Mesendoderm (in vitro differentiated cells): ENCODE data around the gene GALR2.
A peak's percentile ranks its signal among the peaks of the same experiment; 100 is the strongest.

Experiments used
- DNase-seq: peaks from one replicate; pipeline ENCODE4 v3.0.0; 2013
- H2AK5ac ChIP-seq: 2 replicates; pipeline ENCODE4 v1.6.1; 2013; ENCODE audit warnings: low read length, inconsistent platforms
- H2BK120ac ChIP-seq: 2 replicates; pipeline ENCODE4 v1.6.1; 2013; ENCODE audit warnings: low read depth, mild to moderate bottlenecking, low read length, moderate library complexity, mixed read lengths
- H2BK15ac ChIP-seq: replicated peaks from 2 replicates; pipeline ENCODE4 v1.6.1; 2013; ENCODE audit warnings: low read depth, mild to moderate bottlenecking, moderate library complexity
- H2BK5ac ChIP-seq: 2 replicates; pipeline ENCODE4 v1.6.1; 2013; ENCODE audit warnings: low read length, inconsistent platforms
- H3K18ac ChIP-seq: 2 replicates; pipeline ENCODE4 v1.6.1; 2013; ENCODE audit warnings: mild to moderate bottlenecking, low read length, mixed read lengths
- H3K23ac ChIP-seq: one replicate; pipeline ENCODE4 v1.6.1; 2013; ENCODE audit warnings: low read length
- H3K27ac ChIP-seq: 2 replicates; pipeline ENCODE4 v1.5.1; 2013; ENCODE audit warnings: low read depth, mild to moderate bottlenecking, inconsistent platforms, low read length, moderate library complexity
- H3K27me3 ChIP-seq: 2 replicates; pipeline ENCODE4 v1.6.1; 2013; ENCODE audit warnings: low read length, control low read depth, mild to moderate bottlenecking, inconsistent platforms; ENCODE audit not compliant: insufficient read depth, poor library complexity
- H3K36me3 ChIP-seq: 2 replicates; pipeline ENCODE4 v1.6.1; 2013; ENCODE audit warnings: low read length, inconsistent platforms; ENCODE audit not compliant: control insufficient read depth, insufficient read depth
- H3K4ac ChIP-seq: one replicate; pipeline ENCODE4 v1.6.1; 2013; ENCODE audit warnings: low read depth, mild to moderate bottlenecking, low read length, moderate library complexity
- H3K4me1 ChIP-seq: 2 replicates; pipeline ENCODE4 v1.6.1; 2013; ENCODE audit warnings: low read depth, low read length, inconsistent platforms; ENCODE audit not compliant: control insufficient read depth
- H3K4me2 ChIP-seq: 2 replicates; pipeline ENCODE4 v1.6.1; 2013; ENCODE audit warnings: low read length
- H3K4me3 ChIP-seq: 2 replicates; pipeline ENCODE4 v1.5.1; 2013; ENCODE audit warnings: mild to moderate bottlenecking, low read length
- H3K56ac ChIP-seq: one replicate; pipeline ENCODE4 v1.6.1; 2013; ENCODE audit warnings: low read length
- H3K79me1 ChIP-seq: 2 replicates; pipeline ENCODE4 v1.6.1; 2013; ENCODE audit warnings: low read length, inconsistent platforms
- H3K79me2 ChIP-seq: 2 replicates; pipeline ENCODE4 v1.6.1; 2013; ENCODE audit warnings: mild to moderate bottlenecking, low read length; ENCODE audit not compliant: control insufficient read depth, insufficient read depth
- H3K9ac ChIP-seq: 2 replicates; pipeline ENCODE4 v1.6.1; 2013; ENCODE audit warnings: low read length, inconsistent platforms
- H4K5ac ChIP-seq: one replicate; pipeline ENCODE4 v1.6.1; 2013; ENCODE audit warnings: low read length
- H4K8ac ChIP-seq: one replicate; pipeline ENCODE4 v1.6.1; 2013; ENCODE audit warnings: low read depth, mild to moderate bottlenecking, control low read depth, low read length, moderate library complexity
- WGBS: extraction: QIAGEN DNeasy Blood & Tissue Kit; methylation state at CpG from one replicate; pipeline ENCODE4 v1.1.7; 2013; ENCODE audit warnings: low lambda C conversion rate, missing lambda C conversion rate; ENCODE audit not compliant: insufficient coverage; ENCODE audit errors: extremely low coverage; 5-methylcytosine and 5-hydroxymethylcytosine counted together

GALR2 gene

DNA sequence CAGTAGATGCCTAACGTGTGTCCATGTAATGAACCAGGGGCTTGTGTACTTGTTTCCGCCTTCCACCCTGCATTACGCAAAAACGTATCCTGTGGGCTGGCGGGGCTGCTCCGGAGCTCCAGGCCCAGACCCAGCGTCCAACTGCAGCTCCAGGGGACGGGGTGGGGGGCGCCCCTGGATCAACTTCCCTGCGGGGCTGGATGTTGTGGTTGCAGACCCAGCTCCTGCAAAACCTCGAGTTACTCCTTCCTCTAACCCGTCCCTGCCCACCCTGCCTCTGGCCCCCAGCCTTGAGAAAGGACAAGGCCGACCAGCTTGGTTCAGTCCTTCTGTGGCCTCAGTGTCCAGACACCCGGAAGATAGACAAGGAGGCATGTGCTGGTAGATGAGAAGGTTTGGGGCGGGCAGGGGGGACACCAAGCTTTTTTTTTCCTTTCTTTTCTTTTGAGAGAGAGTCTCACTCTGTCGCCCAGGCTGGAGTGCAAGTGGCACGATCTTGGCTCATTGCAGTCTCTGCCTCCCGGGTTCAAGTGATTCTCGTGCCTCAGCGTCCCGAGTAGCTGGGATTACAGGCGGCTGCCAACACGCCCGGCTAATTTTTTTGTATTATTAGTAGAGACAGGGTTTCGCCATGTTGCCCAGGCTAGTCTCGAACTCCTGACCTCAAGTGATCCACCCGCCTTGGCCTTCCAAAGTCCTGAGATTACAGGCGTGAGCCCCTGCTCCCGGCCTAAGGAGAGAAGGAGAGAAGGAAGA is 29.7 kb downstream of the GALR2 start:
- H2BK120ac ChIP-seq: no peak overlapping the region
- H3K56ac ChIP-seq: peak overlapping the region; percentile 83
- no peak overlapping the region for H2AK5ac ChIP-seq
- no peak overlapping the region for H2BK5ac ChIP-seq
- peaks cover 10% of the 10 kb centered on the region for H3K79me1 ChIP-seq
- peak overlapping the region; percentile 77 for H3K4ac ChIP-seq
- H3K4me1 ChIP-seq: peaks cover 2% of the 10 kb centered on the region
- peak overlapping the region; percentile 20 for H3K18ac ChIP-seq
- H2BK15ac ChIP-seq: no peak overlapping the region
- peak overlapping the region; percentile 21 for H3K27ac ChIP-seq
- peak overlapping the region; percentile 7 for H4K8ac ChIP-seq
- no peak for DNase-seq
- H3K23ac ChIP-seq: no peak overlapping the region
- no peaks in the 10 kb centered on the region for H3K27me3 ChIP-seq
- H3K4me3 ChIP-seq: no peak overlapping the region
- peak overlapping the region; percentile 94 for H4K5ac ChIP-seq
- peaks cover 10% of the 10 kb centered on the region for H3K79me2 ChIP-seq
- H3K4me2 ChIP-seq: no peak overlapping the region
- H3K36me3 ChIP-seq: peaks cover 2% of the 10 kb centered on the region
- peak overlapping the region; percentile 73 for H3K9ac ChIP-seq
- no CpG with 5 or more reads among the region's 29 CpGs for WGBS

DNA sequence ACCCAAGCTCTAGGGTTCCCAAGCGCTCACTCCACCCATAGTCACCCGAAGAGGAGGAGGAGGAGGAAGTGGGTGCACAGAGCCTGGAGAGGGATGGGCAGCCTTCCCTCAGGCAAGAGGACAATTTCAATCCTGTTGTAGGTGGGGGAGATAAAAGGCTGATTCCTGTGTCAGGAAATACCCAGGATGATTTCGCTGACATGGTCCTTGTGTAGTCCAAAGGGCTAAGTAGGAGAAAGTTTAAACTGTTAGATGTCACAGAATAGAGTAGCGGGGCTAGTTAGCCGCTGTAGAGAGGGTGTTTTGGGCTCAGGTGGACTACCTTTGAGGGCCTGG is 30.3 kb downstream of the GALR2 start:
- H3K27ac ChIP-seq: no peak overlapping the region
- H3K36me3 ChIP-seq: peaks cover 2% of the 10 kb centered on the region
- H3K4me2 ChIP-seq: no peak overlapping the region
- no peak overlapping the region for H3K9ac ChIP-seq
- peaks cover 10% of the 10 kb centered on the region for H3K79me2 ChIP-seq
- H3K4me1 ChIP-seq: peaks cover 2% of the 10 kb centered on the region
- no peak for DNase-seq
- no peak overlapping the region for H2BK5ac ChIP-seq
- H2BK120ac ChIP-seq: no peak overlapping the region
- H2BK15ac ChIP-seq: no peak overlapping the region
- WGBS: no CpG with 5 or more reads among the region's 5 CpGs
- H3K56ac ChIP-seq: no peak overlapping the region
- no peak overlapping the region for H4K8ac ChIP-seq
- no peak overlapping the region for H3K23ac ChIP-seq
- H3K4me3 ChIP-seq: no peak overlapping the region
- no peak overlapping the region for H3K18ac ChIP-seq
- no peak overlapping the region for H4K5ac ChIP-seq
- H3K27me3 ChIP-seq: no peaks in the 10 kb centered on the region
- no peak overlapping the region for H2AK5ac ChIP-seq
- no peak overlapping the region for H3K4ac ChIP-seq
- peaks cover 10% of the 10 kb centered on the region for H3K79me1 ChIP-seq

DNA sequence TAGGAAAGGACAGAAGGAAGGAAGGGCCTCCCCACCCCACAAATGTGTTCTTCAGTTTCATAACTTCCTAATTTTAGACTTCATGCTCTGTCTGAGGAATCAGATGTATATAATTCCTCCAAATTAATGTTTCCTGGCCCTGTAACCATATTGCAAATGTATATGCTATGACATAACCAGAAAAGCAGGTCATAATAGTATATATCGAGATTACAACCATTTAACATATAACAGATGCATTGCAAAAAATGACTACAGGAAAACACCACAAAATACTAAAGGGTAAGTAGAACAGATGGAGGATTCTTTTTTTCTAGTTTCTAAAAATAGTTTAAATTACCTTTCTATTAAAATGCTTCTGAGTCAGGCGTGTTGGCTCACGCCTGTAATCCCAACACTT is 32.1 kb downstream of the GALR2 start:
- H3K23ac ChIP-seq: no peak overlapping the region
- H3K4me3 ChIP-seq: no peak overlapping the region
- H4K8ac ChIP-seq: no peak overlapping the region
- no peak overlapping the region for H2AK5ac ChIP-seq
- no peak for DNase-seq
- peaks cover 10% of the 10 kb centered on the region for H3K79me2 ChIP-seq
- H3K27ac ChIP-seq: no peak overlapping the region
- no peak overlapping the region for H3K18ac ChIP-seq
- H3K27me3 ChIP-seq: no peaks in the 10 kb centered on the region
- no CpG with 5 or more reads among the region's 3 CpGs for WGBS
- H2BK120ac ChIP-seq: no peak overlapping the region
- no peak overlapping the region for H3K4ac ChIP-seq
- no peaks in the 10 kb centered on the region for H3K36me3 ChIP-seq
- no peak overlapping the region for H2BK5ac ChIP-seq
- H3K4me2 ChIP-seq: no peak overlapping the region
- no peak overlapping the region for H4K5ac ChIP-seq
- H3K9ac ChIP-seq: no peak overlapping the region
- peaks cover 2% of the 10 kb centered on the region for H3K4me1 ChIP-seq
- H3K56ac ChIP-seq: no peak overlapping the region
- no peak overlapping the region for H2BK15ac ChIP-seq
- peaks cover 10% of the 10 kb centered on the region for H3K79me1 ChIP-seq

DNA sequence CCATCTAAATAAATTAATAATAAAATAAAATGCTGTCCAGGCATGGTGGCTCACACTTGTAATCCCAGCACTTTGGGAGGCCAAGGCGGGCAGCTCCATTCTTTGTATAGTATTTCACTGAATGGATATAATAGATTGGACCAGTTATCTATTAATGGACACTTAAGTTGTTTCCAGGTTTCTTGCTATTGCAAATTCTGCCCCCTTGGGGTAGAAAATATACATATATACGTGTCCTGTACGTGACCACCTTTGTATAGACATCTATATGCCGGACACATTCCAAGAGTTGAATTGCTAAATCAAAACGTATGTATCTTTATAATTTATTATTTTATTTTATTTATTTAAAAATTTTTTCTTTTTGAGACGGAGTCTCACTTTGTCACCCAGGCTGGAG is 32.9 kb downstream of the GALR2 start:
- Histone ChIP-seq H4K5ac (no peak overlapping the region), H3K27me3 (no peaks in the 10 kb centered on the region), H3K9ac (no peak overlapping the region), H3K56ac (no peak overlapping the region), H3K79me1 (peaks cover 6% of the 10 kb centered on the region), H3K23ac (no peak overlapping the region), H3K4me2 (no peak overlapping the region), H4K8ac (no peak overlapping the region), H2BK15ac (no peak overlapping the region), H3K4me1 (peaks cover 2% of the 10 kb centered on the region), H3K27ac (no peak overlapping the region), H2AK5ac (no peak overlapping the region), H3K18ac (no peak overlapping the region), H3K4me3 (no peak overlapping the region), H3K4ac (no peak overlapping the region), H2BK5ac (no peak overlapping the region), H2BK120ac (no peak overlapping the region), H3K36me3 (no peaks in the 10 kb centered on the region), H3K79me2 (peaks cover 7% of the 10 kb centered on the region)
- DNase-seq: no peak
- WGBS: no CpG with 5 or more reads among the region's 6 CpGs

DNA sequence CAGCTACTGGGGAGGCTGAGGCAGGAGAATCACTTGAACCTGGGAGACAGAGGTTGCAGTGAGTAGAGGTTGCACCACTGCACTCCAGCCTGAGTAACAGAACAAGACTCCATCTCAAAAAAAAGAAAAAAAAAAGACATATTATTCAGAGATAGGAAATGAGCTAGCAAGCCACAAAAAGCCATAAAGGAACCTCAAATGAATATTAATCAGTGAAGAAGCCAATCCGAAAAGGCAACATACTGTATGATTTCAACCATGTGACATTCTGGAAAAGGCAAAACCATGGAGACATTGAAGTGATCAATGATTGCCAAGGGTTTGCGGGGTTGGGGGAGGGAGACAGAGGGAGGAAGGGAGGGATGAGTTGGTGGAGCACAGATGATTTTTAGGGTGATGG is 37.4 kb downstream of the GALR2 start:
- no peak overlapping the region for H3K4me3 ChIP-seq
- H2BK5ac ChIP-seq: no peak overlapping the region

More for the DNA sequence above, 37.4 kb downstream of the GALR2 start:
- Histone ChIP-seq H2AK5ac (no peak overlapping the region), H3K18ac (no peak overlapping the region), H3K4ac (no peak overlapping the region), H3K36me3 (no peaks in the 10 kb centered on the region), H3K27me3 (no peaks in the 10 kb centered on the region), H3K56ac (no peak overlapping the region), H4K8ac (no peak overlapping the region), H3K9ac (no peak overlapping the region), H3K79me2 (no peaks in the 10 kb centered on the region), H3K27ac (no peak overlapping the region), H2BK15ac (no peak overlapping the region), H3K79me1 (no peaks in the 10 kb centered on the region), H2BK120ac (no peak overlapping the region), H3K4me2 (no peak overlapping the region), H3K4me1 (no peaks in the 10 kb centered on the region), H3K23ac (no peak overlapping the region), H4K5ac (no peak overlapping the region)
- DNase-seq: no peak
- WGBS: no CpG with 5 or more reads among the region's 2 CpGs
